HepG2 (cell line): Measurements from ENCODE around the gene WIPF2. TPM values are rescaled to one million over a fixed set of nuclear protein-coding genes. Genes with fewer than 3 reads are reported as not detected.

ENCODE experiments used
- EP300 ChIP-seq, 3 experiments: sonication (generic) in 1 of 3; formaldehyde crosslinking in 1 of 3; IDR thresholded peaks; 2 replicates each; pipeline versions ENCODE4 v1.5.1 to v1.6.1; 2011 to 2020; ENCODE audit warnings: low read depth in 2 of 3, low read length in 2 of 3, borderline replicate concordance in 1 of 3, improper control_type of control experiment in 1 of 3, mild to moderate bottlenecking in 1 of 3, missing genetic modification reagents in 1 of 3, moderate library complexity in 1 of 3
- PAXIP1 ChIP-seq: sonication (generic); formaldehyde crosslinking; conservative IDR thresholded peaks from 2 replicates; pipeline ENCODE4 v1.4.0; 2020; ENCODE audit warnings: mild to moderate bottlenecking, missing genetic modification reagents, moderate library complexity
- RERE ChIP-seq: IDR thresholded peaks from 2 replicates; pipeline ENCODE4 v1.6.1; 2016; ENCODE audit warnings: low read depth, missing genetic modification reagents, missing compliant biosample characterization
- SP5 ChIP-seq: IDR thresholded peaks from 2 replicates; pipeline ENCODE4 v1.6.1; 2016; ENCODE audit warnings: low read depth, borderline replicate concordance
- ZNF816 ChIP-seq: sonication (generic); formaldehyde crosslinking; IDR thresholded peaks from 2 replicates; pipeline ENCODE4 v1.8.0; 2022; ENCODE audit warnings: missing genetic modification reagents, mild to moderate bottlenecking, borderline replicate concordance
- polyA plus RNA-seq, 8 experiments: library from polyadenylated mRNA; depleted of rRNA in 3 of 8; stranded (reverse) in 7 of 8; unstranded in 1 of 8; fragments of >200 nt; fragmentation: Illumina TruSeq in 4 of 8; extraction: Trizol in 4 of 8; gene quantifications; 2 replicates each; pipeline versions ENCODE4 v1.2.1 to v1.2.3, GENCODE V29; 2011 to 2016; ENCODE audit warnings: low read depth in 4 of 8, missing spikeins in 1 of 8, mixed read lengths in 1 of 8; ENCODE audit not compliant: insufficient read depth in 1 of 8
- total RNA-seq, 5 experiments: library from RNA; depleted of rRNA; stranded (reverse); fragments of >200 nt; fragmentation: Illumina TruSeq; extraction: Trizol; gene quantifications; 2 replicates each; pipeline ENCODE4 v1.2.3, GENCODE V29; 2016; ENCODE audit warnings: low read depth in 1 of 5
- TF ChIP-seq, protein P1 (sequence below): IDR thresholded peaks from 2 replicates; pipeline ENCODE4 v1.6.1; 2016; ENCODE audit warnings: mild to moderate bottlenecking, missing biosample characterization, missing genetic modification reagents

WIPF2 gene
- total and polyA plus RNA-seq, 2 of the 13 experiments (the other 11 are each of a cell fraction or from before 2014, with no cell fraction given) = 7.2 to 10.8 TPM

DNA sequence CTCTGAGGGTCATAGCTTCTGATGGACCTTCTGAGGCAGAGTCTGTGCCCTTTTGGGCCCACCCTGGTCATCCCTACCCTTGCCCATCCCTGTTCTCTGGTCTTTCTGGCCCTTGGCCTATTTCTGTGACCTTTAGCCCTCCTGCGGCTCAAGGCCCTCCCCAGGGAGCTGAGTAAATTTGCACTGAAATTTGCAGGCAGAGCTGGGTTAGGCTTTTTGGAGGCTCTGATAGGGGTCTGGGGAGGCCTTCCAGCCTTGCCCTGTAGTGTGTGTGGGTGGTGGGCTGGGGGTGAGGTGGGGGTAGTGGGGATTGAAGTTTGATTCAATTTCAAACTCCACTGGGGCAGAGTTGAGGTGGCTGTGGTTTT is 107.7 kb downstream of the WIPF2 start (continued):
- TF ChIP-seq RERE (CRISPR knock-in tag) = 0 out of 2 replicates have a peak, but pooled peaks have one; percentile 46
- no peak for TF ChIP-seq ZNF816 (CRISPR knock-in tag)
- TF ChIP-seq SP5 (CRISPR knock-in tag) = peak; percentile 71
- TF ChIP-seq PAXIP1 (CRISPR knock-in tag) = peak; percentile 75
- TF ChIP-seq, protein P1, sequence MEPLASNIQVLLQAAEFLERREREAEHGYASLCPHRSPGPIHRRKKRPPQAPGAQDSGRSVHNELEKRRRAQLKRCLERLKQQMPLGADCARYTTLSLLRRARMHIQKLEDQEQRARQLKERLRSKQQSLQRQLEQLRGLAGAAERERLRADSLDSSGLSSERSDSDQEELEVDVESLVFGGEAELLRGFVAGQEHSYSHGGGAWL (CRISPR knock-in tag) = no peak
- 0 out of 4 replicates have a peak, but pooled peaks of 1 of the 2 experiments have one; percentile 31 for TF ChIP-seq EP300 (IDR thresholded peaks at IDR 0.05; ENCODE audit: low read depth in 2 of 2, low read length in 2 of 2)
- no peak for TF ChIP-seq EP300 (CRISPR knock-in tag; IDR thresholded peaks at IDR 0.05; ENCODE audit: borderline replicate concordance)
